Ishikawa (cell line): ENCODE measurements around the gene DPYSL5.

Experiments used
- CEBPB ChIP-seq: IDR thresholded peaks from 2 replicates; pipeline ENCODE4 v1.6.1; 2012
- EP300 ChIP-seq: IDR thresholded peaks from 2 replicates; pipeline ENCODE4 v1.6.1; 2012; ENCODE audit warnings: borderline replicate concordance
- RAD21 ChIP-seq: IDR thresholded peaks from 2 replicates; pipeline ENCODE4 v1.6.1; 2012; ENCODE audit warnings: low read depth
- TEAD4 ChIP-seq: IDR thresholded peaks from 2 replicates; pipeline ENCODE4 v1.6.1; 2012
- YY1 ChIP-seq: IDR thresholded peaks from 2 replicates; pipeline ENCODE4 v1.6.1; 2012; ENCODE audit warnings: low read depth
- TF ChIP-seq, protein P1 (sequence below): IDR thresholded peaks from 2 replicates; pipeline ENCODE4 v1.6.1; 2012; ENCODE audit warnings: low read depth, mild to moderate bottlenecking

DNA sequence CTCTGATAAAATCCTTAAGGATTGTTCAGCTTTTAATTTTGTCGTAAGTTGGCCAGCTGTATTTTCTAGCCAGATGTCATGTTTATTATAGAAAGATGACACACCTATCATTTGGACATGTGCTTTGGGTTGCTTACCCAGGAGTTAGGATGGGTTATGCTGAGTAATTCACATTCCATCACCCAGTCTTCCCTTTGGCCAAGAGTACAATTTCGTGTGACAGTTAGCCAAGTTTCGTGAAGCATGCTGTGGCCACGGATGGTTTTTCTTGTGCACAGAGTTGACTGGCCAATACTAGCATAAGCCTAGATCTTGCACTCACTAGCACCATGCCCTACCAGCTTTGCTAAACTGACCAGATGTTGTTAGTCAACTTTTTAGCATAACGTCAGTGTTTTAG is 128.3 kb downstream of the DPYSL5 start:
- TF ChIP-seq, protein P1, sequence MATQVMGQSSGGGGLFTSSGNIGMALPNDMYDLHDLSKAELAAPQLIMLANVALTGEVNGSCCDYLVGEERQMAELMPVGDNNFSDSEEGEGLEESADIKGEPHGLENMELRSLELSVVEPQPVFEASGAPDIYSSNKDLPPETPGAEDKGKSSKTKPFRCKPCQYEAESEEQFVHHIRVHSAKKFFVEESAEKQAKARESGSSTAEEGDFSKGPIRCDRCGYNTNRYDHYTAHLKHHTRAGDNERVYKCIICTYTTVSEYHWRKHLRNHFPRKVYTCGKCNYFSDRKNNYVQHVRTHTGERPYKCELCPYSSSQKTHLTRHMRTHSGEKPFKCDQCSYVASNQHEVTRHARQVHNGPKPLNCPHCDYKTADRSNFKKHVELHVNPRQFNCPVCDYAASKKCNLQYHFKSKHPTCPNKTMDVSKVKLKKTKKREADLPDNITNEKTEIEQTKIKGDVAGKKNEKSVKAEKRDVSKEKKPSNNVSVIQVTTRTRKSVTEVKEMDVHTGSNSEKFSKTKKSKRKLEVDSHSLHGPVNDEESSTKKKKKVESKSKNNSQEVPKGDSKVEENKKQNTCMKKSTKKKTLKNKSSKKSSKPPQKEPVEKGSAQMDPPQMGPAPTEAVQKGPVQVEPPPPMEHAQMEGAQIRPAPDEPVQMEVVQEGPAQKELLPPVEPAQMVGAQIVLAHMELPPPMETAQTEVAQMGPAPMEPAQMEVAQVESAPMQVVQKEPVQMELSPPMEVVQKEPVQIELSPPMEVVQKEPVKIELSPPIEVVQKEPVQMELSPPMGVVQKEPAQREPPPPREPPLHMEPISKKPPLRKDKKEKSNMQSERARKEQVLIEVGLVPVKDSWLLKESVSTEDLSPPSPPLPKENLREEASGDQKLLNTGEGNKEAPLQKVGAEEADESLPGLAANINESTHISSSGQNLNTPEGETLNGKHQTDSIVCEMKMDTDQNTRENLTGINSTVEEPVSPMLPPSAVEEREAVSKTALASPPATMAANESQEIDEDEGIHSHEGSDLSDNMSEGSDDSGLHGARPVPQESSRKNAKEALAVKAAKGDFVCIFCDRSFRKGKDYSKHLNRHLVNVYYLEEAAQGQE = no peak
- TF ChIP-seq RAD21 (no peak), EP300 (no peak), CEBPB (no peak), TEAD4 (no peak), YY1 (no peak)
